Hepatocyte (in vitro differentiated cells): ENCODE measurements around the gene SYNGR3. TPM values are rescaled to one million over a fixed set of nuclear protein-coding genes. Genes with fewer than 3 reads are reported as not detected.

Experiments
- DNase-seq: peaks from one replicate; pipeline ENCODE4 v3.0.0-alpha.2; 2016; ENCODE audit warnings: low spot score
- H2AFZ ChIP-seq: fragments of 200-600 bp; sonication (generic); 2 replicates; pipeline ENCODE4 v1.6.0; 2016; ENCODE audit warnings: antibody characterized with exemption, mild to moderate bottlenecking
- H3K27ac ChIP-seq: fragments of 200-600 bp; sonication (generic); 2 replicates; pipeline ENCODE4 v1.5.1; 2016; ENCODE audit warnings: mild to moderate bottlenecking
- H3K27me3 ChIP-seq: fragments of 200-600 bp; sonication (generic); 2 replicates; pipeline ENCODE4 v1.6.1; 2016
- H3K36me3 ChIP-seq: fragments of 200-600 bp; sonication (generic); replicated peaks from 2 replicates; pipeline ENCODE4 v1.5.1; 2016; ENCODE audit warnings: low read depth; ENCODE audit not compliant: insufficient read depth
- H3K4me1 ChIP-seq: fragments of 200-600 bp; sonication (generic); 2 replicates; pipeline ENCODE4 v1.5.1; 2016; ENCODE audit warnings: mild to moderate bottlenecking, moderate library complexity; ENCODE audit not compliant: insufficient read depth
- H3K4me2 ChIP-seq: fragments of 200-600 bp; sonication (generic); 2 replicates; pipeline ENCODE4 v1.6.0; 2016
- H3K4me3 ChIP-seq: fragments of 200-600 bp; sonication (generic); 2 replicates; pipeline ENCODE4 v1.5.1; 2016; ENCODE audit warnings: mild to moderate bottlenecking
- H3K79me2 ChIP-seq: fragments of 200-600 bp; sonication (generic); 2 replicates; pipeline ENCODE4 v1.6.0; 2017; ENCODE audit warnings: mild to moderate bottlenecking
- H3K9me2 ChIP-seq: fragments of 200-600 bp; sonication (generic); replicated peaks from 2 replicates; pipeline ENCODE4 v1.6.0; 2017; ENCODE audit warnings: mild to moderate bottlenecking; ENCODE audit not compliant: insufficient read depth
- H3K9me3 ChIP-seq: fragments of 200-600 bp; sonication (generic); 2 replicates; pipeline ENCODE4 v1.5.1; 2016; ENCODE audit warnings: low read depth, mild to moderate bottlenecking
- H4K20me1 ChIP-seq: fragments of 200-600 bp; sonication (generic); 2 replicates; pipeline ENCODE4 v1.6.0; 2016; ENCODE audit warnings: mild to moderate bottlenecking; ENCODE audit not compliant: insufficient read depth, poor library complexity, severe bottlenecking
- EZH2 ChIP-seq: fragments of 200-600 bp; sonication (generic); IDR thresholded peaks from 2 replicates; pipeline ENCODE4 v1.6.1; 2016; ENCODE audit warnings: antibody characterized with exemption, mild to moderate bottlenecking, borderline replicate concordance
- EZH2phosphoT487 ChIP-seq: fragments of 200-600 bp; sonication (generic); IDR thresholded peaks from one replicate; pipeline ENCODE4 v1.6.1; 2018; ENCODE audit warnings: antibody characterized with exemption, mild to moderate bottlenecking, low read depth, moderate library complexity; ENCODE audit not compliant: unreplicated experiment, severe bottlenecking
- WGBS: methylation state at CpG from one replicate; pipeline ENCODE4 v1.1.6; 2016; ENCODE audit warnings: low lambda C conversion rate; ENCODE audit errors: missing lambda C conversion rate; 5-methylcytosine and 5-hydroxymethylcytosine counted together
- polyA plus RNA-seq: library from polyadenylated mRNA; unstranded; fragments of >200 nt; fragmentation: Nextera tagmentation; extraction: Ambion mirVana; gene quantifications from 2 replicates; pipeline ENCODE4 v1.2.1, GENCODE V29; 2016
- total RNA-seq: library from RNA; depleted of rRNA; stranded (reverse); fragments of >200 nt; gene quantifications from 2 replicates; pipeline ENCODE4 v1.2.3, GENCODE V29; 2014
- TF ChIP-seq, protein P1 (sequence below): fragments of 200-600 bp; sonication (generic); IDR thresholded peaks from 2 replicates; pipeline ENCODE4 v1.5.1; 2016; ENCODE audit warnings: antibody characterized with exemption, mild to moderate bottlenecking; ENCODE audit not compliant: poor library complexity

SYNGR3 gene
- total and polyA plus RNA-seq, 2 experiments from 2014 or later: 2.2 to 2.5 TPM

GRCh38 chr16:1990351-1991134 is 773 bp downstream of the SYNGR3 start:
- WGBS: 6% methylated on average over 43 of the region's 50 CpGs
- TF ChIP-seq EZH2 (peak; percentile 76), EZH2phosphoT487 (no peak)
- TF ChIP-seq, protein P1, sequence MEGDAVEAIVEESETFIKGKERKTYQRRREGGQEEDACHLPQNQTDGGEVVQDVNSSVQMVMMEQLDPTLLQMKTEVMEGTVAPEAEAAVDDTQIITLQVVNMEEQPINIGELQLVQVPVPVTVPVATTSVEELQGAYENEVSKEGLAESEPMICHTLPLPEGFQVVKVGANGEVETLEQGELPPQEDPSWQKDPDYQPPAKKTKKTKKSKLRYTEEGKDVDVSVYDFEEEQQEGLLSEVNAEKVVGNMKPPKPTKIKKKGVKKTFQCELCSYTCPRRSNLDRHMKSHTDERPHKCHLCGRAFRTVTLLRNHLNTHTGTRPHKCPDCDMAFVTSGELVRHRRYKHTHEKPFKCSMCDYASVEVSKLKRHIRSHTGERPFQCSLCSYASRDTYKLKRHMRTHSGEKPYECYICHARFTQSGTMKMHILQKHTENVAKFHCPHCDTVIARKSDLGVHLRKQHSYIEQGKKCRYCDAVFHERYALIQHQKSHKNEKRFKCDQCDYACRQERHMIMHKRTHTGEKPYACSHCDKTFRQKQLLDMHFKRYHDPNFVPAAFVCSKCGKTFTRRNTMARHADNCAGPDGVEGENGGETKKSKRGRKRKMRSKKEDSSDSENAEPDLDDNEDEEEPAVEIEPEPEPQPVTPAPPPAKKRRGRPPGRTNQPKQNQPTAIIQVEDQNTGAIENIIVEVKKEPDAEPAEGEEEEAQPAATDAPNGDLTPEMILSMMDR: no peak
- peak overlapping the region; percentile 53 for H2AFZ ChIP-seq
- H3K79me2 ChIP-seq: peaks cover 11% of the 10 kb centered on the region
- H3K4me3 ChIP-seq: peak overlapping the region; percentile 15
- peaks cover 21% of the 10 kb centered on the region for H3K4me1 ChIP-seq
- H3K27ac ChIP-seq: no peak overlapping the region
- peak; percentile 78 for DNase-seq
- no peaks in the 10 kb centered on the region for H3K9me3 ChIP-seq
- H3K36me3 ChIP-seq: no peaks in the 10 kb centered on the region
- peaks cover 3% of the 10 kb centered on the region for H4K20me1 ChIP-seq
- H3K4me2 ChIP-seq: peak overlapping the region; percentile 82
- H3K9me2 ChIP-seq: no peaks in the 10 kb centered on the region
- H3K27me3 ChIP-seq: peaks cover 27% of the 10 kb centered on the region

DNA sequence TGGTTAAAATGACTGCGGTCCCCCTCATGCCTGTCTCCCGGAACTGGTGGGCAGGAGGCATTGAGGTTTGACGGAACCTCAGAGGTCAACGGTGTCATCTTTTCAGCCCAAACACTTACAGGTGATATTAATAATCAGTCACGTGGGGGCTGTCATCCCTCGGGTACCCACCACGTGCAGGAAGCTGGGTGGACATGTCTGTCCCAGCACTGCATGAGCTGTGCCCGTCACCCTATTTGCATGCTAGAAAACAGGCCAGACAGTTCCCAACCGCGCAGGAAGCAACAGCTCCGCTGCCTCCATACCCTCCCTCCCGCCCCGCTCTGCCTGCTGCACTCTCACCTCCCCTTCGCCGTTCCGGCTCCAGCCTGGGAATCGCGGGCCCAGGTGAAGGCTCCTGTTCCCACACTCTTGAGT is 1.4 kb downstream of the SYNGR3 start:
- no peak overlapping the region for H3K4me3 ChIP-seq
- no peaks in the 10 kb centered on the region for H3K9me2 ChIP-seq
- TF ChIP-seq, protein P1: no peak
- TF ChIP-seq EZH2phosphoT487 (no peak), EZH2 (no peak)
- no peak overlapping the region for H3K27ac ChIP-seq
- peaks cover 27% of the 10 kb centered on the region for H3K27me3 ChIP-seq
- WGBS: 23% methylated on average over 18 of the region's 18 CpGs
- no peak for DNase-seq
- no peaks in the 10 kb centered on the region for H4K20me1 ChIP-seq
- H2AFZ ChIP-seq: no peak overlapping the region
- peak overlapping the region; percentile 82 for H3K4me2 ChIP-seq
- no peaks in the 10 kb centered on the region for H3K36me3 ChIP-seq
- H3K79me2 ChIP-seq: peaks cover 5% of the 10 kb centered on the region
- H3K4me1 ChIP-seq: peaks cover 19% of the 10 kb centered on the region
- no peaks in the 10 kb centered on the region for H3K9me3 ChIP-seq

- TF ChIP-seq EZH2 (no peak), EZH2phosphoT487 (no peak)
- TF ChIP-seq, protein P1: no peak
- no peak overlapping the region for H3K4me3 ChIP-seq
- H3K9me3 ChIP-seq: no peaks in the 10 kb centered on the region
- H3K27me3 ChIP-seq: peaks cover 27% of the 10 kb centered on the region
- WGBS: 26% methylated on average over 22 of the region's 22 CpGs
- no peaks in the 10 kb centered on the region for H3K9me2 ChIP-seq
- no peak overlapping the region for H3K27ac ChIP-seq
- H3K4me2 ChIP-seq: peak overlapping the region; percentile 82
- H4K20me1 ChIP-seq: no peaks in the 10 kb centered on the region
- peaks cover 2% of the 10 kb centered on the region for H3K79me2 ChIP-seq
- H2AFZ ChIP-seq: peak overlapping the region; percentile 64
- H3K4me1 ChIP-seq: peaks cover 19% of the 10 kb centered on the region
- DNase-seq: no peak
- no peaks in the 10 kb centered on the region for H3K36me3 ChIP-seq
Measured at GRCh38 chr16:1991588-1991947, 1.8 kb downstream of the SYNGR3 start.
